Measurements from ENCODE around the gene ZNRF3.
"Not testable (repeated sequence)": the region's sequence is repeated elsewhere in the genome, so short reads cannot be mapped to it uniquely, and the experiment has no call there.

The ZNRF3 gene

GRCh38 chr22:28883917-28884746, 760 bp downstream of the ZNRF3 start:
- CTCF ChIA-PET, result interaction anchor here (0.7 to 3.2 kb wide), 3 partner anchors 28 to 156 kb away, joined by 3 to 12 read pairs (median 7); no protein-coding TSS in a partner anchor
- POLR2A ChIA-PET, result no interaction called here
- peak overlapping the region; percentile 65 for H3K4me3 ChIP-seq (ENCODE audit: low read depth, low read length)
- no peak for DNase-seq (ENCODE audit: low read depth, low spot score)
- TF ChIP-seq CTCF (IDR thresholded peaks at IDR 0.05; ENCODE audit: insufficient read depth, low read length, missing control alignments), result no peak

GRCh38 chr22:28884747-28885350, 1.5 kb downstream of the ZNRF3 start:
- H3K4me3 ChIP-seq (ENCODE audit: low read depth, low read length), result peak overlapping the region; percentile 65
- POLR2A ChIA-PET, result no interaction called here
- CTCF ChIA-PET, result interaction anchor here (0.7 to 3.2 kb wide), 5 partner anchors 19 to 156 kb away, joined by 3 to 12 read pairs (median 3); no protein-coding TSS in a partner anchor
- TF ChIP-seq CTCF (IDR thresholded peaks at IDR 0.05; ENCODE audit: insufficient read depth, low read length, missing control alignments), result no peak
- DNase-seq (ENCODE audit: low read depth, low spot score), result no peak

GRCh38 chr22:28885939-28886338, 2.6 kb downstream of the ZNRF3 start:
- CTCF ChIA-PET, result interaction anchor here (0.6 to 1.2 kb wide), 5 partner anchors 9 to 359 kb away, joined by 3 to 7 read pairs (median 3); no protein-coding TSS in a partner anchor
- TF ChIP-seq CTCF (IDR thresholded peaks at IDR 0.05; ENCODE audit: insufficient read depth, low read length, missing control alignments), result no peak
- H3K4me3 ChIP-seq (ENCODE audit: low read depth, low read length), result no peak overlapping the region
- POLR2A ChIA-PET, result no interaction called here
- no peak for DNase-seq (ENCODE audit: low read depth, low spot score)

- DNase-seq (ENCODE audit: low read depth, low spot score); H3K4me3 ChIP-seq (ENCODE audit: low read depth, low read length); POLR2A ChIA-PET: not testable (repeated sequence)
- CTCF ChIA-PET, result interaction anchor here (1.2 kb wide), 1 partner anchor 359 kb away, joined by 7 read pairs; no protein-coding TSS in a partner anchor
These were observed 3.3 kb downstream of the ZNRF3 start for GRCh38 chr22:28886679-28887078.

GRCh38 chr22:28887725-28888459, 4.5 kb downstream of the ZNRF3 start:
- no peak for TF ChIP-seq CTCF (IDR thresholded peaks at IDR 0.05; ENCODE audit: insufficient read depth, low read length, missing control alignments)
- POLR2A ChIA-PET, result no interaction called here
- CTCF ChIA-PET, result no interaction called here
- no peak overlapping the region for H3K4me3 ChIP-seq (ENCODE audit: low read depth, low read length)
- no peak for DNase-seq (ENCODE audit: low read depth, low spot score)

GRCh38 chr22:28889478-28890024, 6.2 kb downstream of the ZNRF3 start:
- CTCF ChIA-PET, result no interaction called here
- DNase-seq (ENCODE audit: low read depth, low spot score), result no peak
- POLR2A ChIA-PET, result no interaction called here
- no peak for TF ChIP-seq CTCF (IDR thresholded peaks at IDR 0.05; ENCODE audit: insufficient read depth, low read length, missing control alignments)
- no peak overlapping the region for H3K4me3 ChIP-seq (ENCODE audit: low read depth, low read length)
